HG03108 (cell line): Measurements from ENCODE around the gene SBSN.
"Not testable (repeated sequence)": the region's sequence is repeated elsewhere in the genome, so short reads cannot be mapped to it uniquely, and the experiment has no call there.

Source experiments
- ATAC-seq: cut with Tn5 transposase; IDR thresholded peaks from one replicate; pipeline ENCODE4 v1.9.1; 2021; ENCODE audit warnings: moderate library complexity; ENCODE audit not compliant: unreplicated experiment

Gene SBSN

DNA sequence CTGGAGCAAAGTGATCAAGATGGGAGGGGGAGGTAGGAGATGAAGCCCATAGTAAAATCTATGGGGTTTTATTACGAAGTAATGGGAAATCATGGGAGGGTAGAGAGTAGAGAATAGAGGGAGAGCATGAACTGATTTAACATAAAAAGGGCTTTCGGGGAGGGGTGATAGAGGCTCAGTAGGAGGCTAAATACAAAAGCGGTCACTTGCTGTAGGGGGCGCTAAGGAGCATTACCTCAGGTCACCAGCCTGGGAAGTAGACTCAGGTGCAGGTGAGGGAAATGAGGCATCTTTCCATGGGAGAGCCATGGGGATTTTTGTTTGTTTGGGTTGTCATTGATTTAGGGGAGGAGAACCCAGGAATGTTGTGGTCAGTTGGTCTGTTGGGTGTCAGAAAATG lies 52.0 kb downstream of the SBSN start:
- ATAC-seq, result no peak

DNA sequence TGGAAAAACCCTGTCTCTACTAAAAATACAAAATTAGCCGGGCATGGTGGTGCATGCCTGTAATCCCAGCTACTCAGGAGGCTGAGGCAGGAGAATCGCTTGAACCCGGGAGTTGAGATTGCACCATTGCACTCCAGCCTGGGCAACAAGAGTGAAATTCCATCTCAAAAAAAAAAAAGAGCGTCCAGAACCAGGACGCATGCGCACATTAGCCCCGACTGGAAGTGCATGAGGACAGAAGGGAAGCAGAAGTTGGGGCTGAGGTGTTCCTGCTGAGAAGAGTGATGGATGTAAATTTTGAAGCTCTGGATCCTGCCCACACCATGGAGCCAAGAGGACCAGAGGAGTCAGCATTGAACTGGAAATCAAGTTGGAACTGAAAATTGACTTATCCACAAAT lies 53.5 kb downstream of the SBSN start:
- not testable (repeated sequence) for ATAC-seq

DNA sequence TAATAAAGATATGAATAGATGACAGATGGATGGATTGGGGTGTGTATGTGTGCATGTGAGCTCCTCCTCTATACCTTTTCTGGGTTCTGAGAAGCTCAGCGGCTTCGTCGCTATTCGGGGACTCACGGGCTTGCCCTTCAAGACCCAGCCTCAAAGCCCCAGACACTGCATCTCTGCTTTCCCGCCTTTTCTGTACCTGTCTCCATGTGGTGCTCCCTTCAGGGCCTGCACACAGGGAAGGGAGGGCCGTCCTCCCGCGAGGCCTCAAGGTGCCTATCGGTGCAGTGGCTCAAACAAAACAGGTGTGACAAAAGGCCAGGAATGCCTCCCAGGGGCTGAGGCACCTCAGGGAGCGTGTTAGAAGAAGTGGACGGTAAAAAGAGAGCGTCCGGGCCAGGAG lies 54.0 kb downstream of the SBSN start:
- ATAC-seq, result no peak
